Transverse colon (tissue), 4 donors: ENCODE measurements around the gene PDAP1. TPM values are rescaled to one million over a fixed set of nuclear protein-coding genes. Genes with fewer than 3 reads are reported as not detected.
"Not testable (repeated sequence)": the region's sequence is repeated elsewhere in the genome, so short reads cannot be mapped to it uniquely, and the experiment has no call there.

Source experiments
- DNase-seq: peaks from one replicate; pipeline ENCODE4 v3.0.0-alpha.2; 2019
- H3K27ac ChIP-seq, 4 donors: fragments of 200-600 bp; sonication (generic); 2 replicates each; pipeline ENCODE4 v1.5.1; 2016 to 2018; ENCODE audit warnings: inconsistent platforms in 4 of 4
- H3K27me3 ChIP-seq: fragments of 200-600 bp; sonication (generic); 2 replicates; pipeline ENCODE4 v1.5.1; 2017; ENCODE audit warnings: inconsistent platforms
- H3K36me3 ChIP-seq, 4 donors: fragments of 200-600 bp; sonication (generic); 2 replicates each; pipeline ENCODE4 v1.5.1; 2017 to 2019; ENCODE audit warnings: inconsistent platforms in 4 of 4
- H3K4me1 ChIP-seq, 4 donors: fragments of 200-600 bp; sonication (generic); 2 replicates each; pipeline ENCODE4 v1.5.1; 2017 to 2020; ENCODE audit warnings: inconsistent platforms in 4 of 4
- H3K4me3 ChIP-seq, 4 donors: fragments of 200-600 bp; sonication (generic); 1 replicate in 1 of 4; 2 replicates in 3 of 4; pipeline versions ENCODE4 v1.5.1 to v1.6.1; 2017 to 2019; ENCODE audit warnings: inconsistent platforms in 4 of 4
- H3K9me3 ChIP-seq, 2 donors: fragments of 200-600 bp; sonication (generic); 2 replicates each; pipeline ENCODE4 v1.5.1; 2017 to 2019; ENCODE audit warnings: inconsistent platforms in 2 of 2
- EP300 ChIP-seq: sonication (generic); formaldehyde crosslinking; IDR thresholded peaks from one replicate; pipeline ENCODE4 v1.6.1; 2017; ENCODE audit warnings: antibody characterized with exemption, low read depth
- POLR2A ChIP-seq: fragments of 450-650 bp; IDR thresholded peaks from one replicate; pipeline ENCODE4 v1.6.1; 2016; ENCODE audit warnings: antibody characterized with exemption, mild to moderate bottlenecking, moderate library complexity
- POLR2AphosphoS5 ChIP-seq, 3 donors: sonication (generic); formaldehyde crosslinking; IDR thresholded peaks; one replicate each; pipeline ENCODE4 v1.6.1; 2016; ENCODE audit warnings: antibody characterized with exemption in 3 of 3
- WGBS, 2 donors: methylation state at CpG; one replicate each; pipeline ENCODE4 v1.1.5; 2018; ENCODE audit warnings: low coverage in 1 of 2; 5-methylcytosine and 5-hydroxymethylcytosine counted together
- in situ Hi-C, 4 donors: fragments of 200-750 bp; cut with MboI; loops; one replicate each; pipeline versions ENCODE4 v1.15.0 to v1.15.1; 2017; ENCODE audit warnings: low sequenced_read_pairs in 3 of 4, low pct_ligation_motif_present in 1 of 4, low pct_unique_long_range_greater_than_20kb in 1 of 4
- intact Hi-C: fragments of 100-400 bp; cut with DNase I; formaldehyde crosslinking; loops from one replicate; pipeline ENCODE4 v1.15.1; 2023; ENCODE audit warnings: low total_unique reads
- total RNA-seq, 4 donors: library from RNA; depleted of rRNA; stranded (reverse); fragments of >200 nt; gene quantifications; one replicate each; pipeline ENCODE4 v1.1.0, GENCODE V29; 2016
- TF ChIP-seq, protein P1 (sequence below), 5 experiments: fragments of 200-600 bp in 3 of 5; fragments of 450-650 bp in 2 of 5; sonication (generic) in 3 of 5; IDR thresholded peaks; 1 replicate in 2 of 5; 2 replicates in 3 of 5; pipeline ENCODE4 v1.5.1; 2016 to 2017; ENCODE audit warnings: antibody characterized with exemption in 5 of 5, inconsistent platforms in 3 of 5, mild to moderate bottlenecking in 2 of 5, moderate library complexity in 1 of 5

PDAP1 gene
- total RNA-seq, 4 donors from 2014 or later, result 27.7 to 54.9 (median 49.9) TPM

- intact Hi-C loops (no loop called here), in situ Hi-C loops (no loop called here)
- peak overlapping the region in 2 of 4 donors; percentile 51 to 59 for H3K4me3 ChIP-seq
- WGBS, 2 donors, result 59% methylated on average over 8 of the region's 8 CpGs; no CpG with 5 or more reads in 1 of the 2 donors
- peak; percentile 41 for DNase-seq
- H3K27ac ChIP-seq, result peak overlapping the region; percentile 72 to 84 (median 82)
- peaks cover 17 to 19% (median 17%) of the 10 kb centered on the region in 4 donors for H3K4me1 ChIP-seq
- peaks cover 0 to 24% (median 9%) of the 10 kb centered on the region in 4 donors for H3K36me3 ChIP-seq
- no peak for TF ChIP-seq POLR2AphosphoS5 (IDR thresholded peaks at IDR 0.05)
- no peak for TF ChIP-seq EP300
- TF ChIP-seq POLR2A, result no peak
- TF ChIP-seq, protein P1, sequence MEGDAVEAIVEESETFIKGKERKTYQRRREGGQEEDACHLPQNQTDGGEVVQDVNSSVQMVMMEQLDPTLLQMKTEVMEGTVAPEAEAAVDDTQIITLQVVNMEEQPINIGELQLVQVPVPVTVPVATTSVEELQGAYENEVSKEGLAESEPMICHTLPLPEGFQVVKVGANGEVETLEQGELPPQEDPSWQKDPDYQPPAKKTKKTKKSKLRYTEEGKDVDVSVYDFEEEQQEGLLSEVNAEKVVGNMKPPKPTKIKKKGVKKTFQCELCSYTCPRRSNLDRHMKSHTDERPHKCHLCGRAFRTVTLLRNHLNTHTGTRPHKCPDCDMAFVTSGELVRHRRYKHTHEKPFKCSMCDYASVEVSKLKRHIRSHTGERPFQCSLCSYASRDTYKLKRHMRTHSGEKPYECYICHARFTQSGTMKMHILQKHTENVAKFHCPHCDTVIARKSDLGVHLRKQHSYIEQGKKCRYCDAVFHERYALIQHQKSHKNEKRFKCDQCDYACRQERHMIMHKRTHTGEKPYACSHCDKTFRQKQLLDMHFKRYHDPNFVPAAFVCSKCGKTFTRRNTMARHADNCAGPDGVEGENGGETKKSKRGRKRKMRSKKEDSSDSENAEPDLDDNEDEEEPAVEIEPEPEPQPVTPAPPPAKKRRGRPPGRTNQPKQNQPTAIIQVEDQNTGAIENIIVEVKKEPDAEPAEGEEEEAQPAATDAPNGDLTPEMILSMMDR (IDR thresholded peaks at IDR 0.05), result no peak
- H3K9me3 ChIP-seq, result no peaks in the 10 kb centered on the region
- no peaks in the 10 kb centered on the region for H3K27me3 ChIP-seq
Measured at GRCh38 chr7:99392046-99392445, 16.4 kb downstream of the PDAP1 start.

DNA sequence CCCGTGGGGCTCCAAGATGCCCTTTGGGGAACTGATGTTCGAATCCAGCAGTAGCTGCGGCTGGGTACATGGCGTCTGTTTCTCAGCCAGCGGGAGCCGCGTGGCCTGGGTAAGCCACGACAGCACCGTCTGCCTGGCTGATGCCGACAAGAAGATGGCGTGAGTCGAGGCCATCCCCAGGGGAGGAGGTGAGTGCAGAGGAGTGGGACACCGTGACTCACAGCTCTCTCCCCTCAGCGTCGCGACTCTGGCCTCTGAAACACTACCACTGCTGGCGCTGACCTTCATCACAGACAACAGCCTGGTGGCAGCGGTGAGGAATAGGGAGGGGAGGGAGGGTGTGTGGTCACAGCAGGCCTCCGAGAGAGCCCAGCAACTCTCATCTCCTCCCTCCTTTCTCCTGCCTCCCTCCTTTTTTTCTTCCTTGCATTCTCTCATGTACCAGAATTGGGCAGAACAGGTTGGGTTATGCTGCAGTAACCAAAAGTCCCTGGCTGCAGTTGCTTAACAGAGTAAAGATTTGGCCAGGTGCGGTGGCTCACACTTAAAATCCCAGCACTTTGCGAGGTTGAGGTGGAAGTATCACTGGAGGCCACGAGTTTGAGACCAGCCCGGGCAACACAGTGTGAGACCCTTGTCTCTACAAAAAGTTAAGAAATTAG, 17.3 kb downstream of the PDAP1 start:
- intact Hi-C loops (no loop called here), in situ Hi-C loops (no loop called here)

DNA sequence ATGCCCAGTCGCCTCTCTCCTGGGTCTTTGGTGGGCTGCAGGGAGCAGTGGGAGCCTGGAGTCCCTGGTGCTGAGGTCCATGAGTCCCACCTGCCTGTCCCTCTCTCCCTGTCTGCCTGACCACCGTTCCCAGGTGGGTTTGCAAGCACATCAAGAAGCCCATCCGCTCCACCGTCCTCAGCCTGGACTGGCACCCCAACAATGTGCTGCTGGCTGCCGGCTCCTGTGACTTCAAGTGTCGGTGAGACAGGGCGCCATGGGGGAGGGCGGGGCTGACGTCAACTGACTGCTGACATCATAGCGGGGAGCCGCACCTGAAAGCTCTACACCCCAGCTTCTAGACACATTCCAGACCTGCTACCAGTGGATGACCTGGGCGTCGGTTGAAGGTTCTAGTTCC, 18.6 kb downstream of the PDAP1 start:
- TF ChIP-seq EP300 (no peak), POLR2A (no peak), POLR2AphosphoS5 (IDR thresholded peaks at IDR 0.05) (no peak)
- TF ChIP-seq, protein P1 (IDR thresholded peaks at IDR 0.05), result no peak
- Histone ChIP-seq H3K9me3 (no peaks in the 10 kb centered on the region), H3K27ac (no peak overlapping the region), H3K27me3 (no peaks in the 10 kb centered on the region), H3K4me1 (peaks cover 17 to 19% (median 17%) of the 10 kb centered on the region in 4 donors), H3K4me3 (no peak overlapping the region), H3K36me3 (peaks cover 0 to 19% (median 9%) of the 10 kb centered on the region in 4 donors)
- intact Hi-C loops (no loop called here), in situ Hi-C loops (no loop called here)
- DNase-seq, result no peak
- WGBS, 2 donors, result 90 to 100% methylated on average over 2 to 13 of the region's 13 CpGs

More for the DNA sequence above, 17.3 kb downstream of the PDAP1 start:
- Histone ChIP-seq H3K36me3 (peaks cover 0 to 19% (median 9%) of the 10 kb centered on the region in 4 donors), H3K4me3 (no peak overlapping the region), H3K27ac (no peak overlapping the region), H3K4me1 (peaks cover 17 to 19% (median 17%) of the 10 kb centered on the region in 4 donors), H3K9me3 (no peaks in the 10 kb centered on the region), H3K27me3 (no peaks in the 10 kb centered on the region)
- TF ChIP-seq POLR2A (no peak), POLR2AphosphoS5 (IDR thresholded peaks at IDR 0.05) (no peak), EP300 (no peak)
- TF ChIP-seq, protein P1 (IDR thresholded peaks at IDR 0.05), result no peak
- WGBS, 2 donors, result 93 to 100% methylated on average over 1 to 23 of the region's 23 CpGs
- no peak for DNase-seq

GRCh38 chr7:99387912-99388311, 20.5 kb downstream of the PDAP1 start:
- no peaks in the 10 kb centered on the region for H3K9me3 ChIP-seq
- intact Hi-C loops (no loop called here), in situ Hi-C loops (no loop called here)
- no peak for DNase-seq
- no peak overlapping the region for H3K4me3 ChIP-seq
- H3K36me3 ChIP-seq, result peaks cover 0 to 19% (median 9%) of the 10 kb centered on the region in 4 donors
- peaks cover 7 to 10% (median 10%) of the 10 kb centered on the region in 4 donors for H3K4me1 ChIP-seq
- no peak overlapping the region for H3K27ac ChIP-seq
- no peaks in the 10 kb centered on the region for H3K27me3 ChIP-seq
- WGBS, 2 donors, result 97% methylated on average over 14 of the region's 20 CpGs; no CpG with 5 or more reads in 1 of the 2 donors
- no peak for TF ChIP-seq POLR2AphosphoS5 (IDR thresholded peaks at IDR 0.05)
- TF ChIP-seq EP300, result no peak
- TF ChIP-seq, protein P1 (IDR thresholded peaks at IDR 0.05), result no peak
- no peak for TF ChIP-seq POLR2A

GRCh38 chr7:99387239-99387635, 21.2 kb downstream of the PDAP1 start:
- H3K9me3 ChIP-seq, in situ Hi-C loops, DNase-seq, H3K4me1 ChIP-seq, H3K27me3 ChIP-seq, H3K4me3 ChIP-seq, intact Hi-C loops, H3K27ac ChIP-seq: not testable (repeated sequence)
- peaks cover 0 to 19% (median 9%) of the 10 kb centered on the region in 4 donors for H3K36me3 ChIP-seq
- 91 to 93% methylated on average over 5 to 14 of the region's 14 CpGs for WGBS, 2 donors
